OCI-LY3 (cell line): ENCODE data around the gene IGFALS.

ENCODE experiments used
- EZH2phosphoT487 ChIP-seq: fragments of 200-600 bp; shearing (Covaris generic); IDR thresholded peaks from 2 replicates; pipeline ENCODE4 v1.6.1; 2018; ENCODE audit warnings: antibody characterized with exemption, mixed run types, low read depth
- TF ChIP-seq, protein P1 (sequence below): fragments of 200-600, 300-600 bp; sonication (generic); IDR thresholded peaks from 2 replicates; pipeline ENCODE4 v1.5.1; 2014; ENCODE audit warnings: antibody characterized with exemption, low read length, low read depth

DNA sequence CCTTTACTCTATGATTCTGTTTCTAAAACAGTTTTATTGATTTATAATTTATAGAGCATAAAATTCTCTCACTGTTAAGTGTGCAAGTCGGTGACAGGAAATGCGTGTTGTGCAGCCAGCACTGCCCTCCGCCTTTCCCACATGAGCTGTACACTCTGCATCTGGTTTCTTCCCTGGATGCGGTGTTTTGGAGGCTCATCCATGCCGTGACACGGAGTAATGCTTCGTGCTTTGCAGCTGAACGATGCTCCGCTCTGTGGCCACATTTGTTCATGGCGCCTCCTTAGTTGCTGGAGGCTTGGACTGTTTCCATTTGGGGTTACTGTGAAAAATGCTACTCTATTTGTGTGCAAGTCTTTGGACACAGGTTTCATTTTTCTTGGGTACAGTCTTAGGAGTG is 7.2 kb upstream of the IGFALS start:
- TF ChIP-seq, protein P1, sequence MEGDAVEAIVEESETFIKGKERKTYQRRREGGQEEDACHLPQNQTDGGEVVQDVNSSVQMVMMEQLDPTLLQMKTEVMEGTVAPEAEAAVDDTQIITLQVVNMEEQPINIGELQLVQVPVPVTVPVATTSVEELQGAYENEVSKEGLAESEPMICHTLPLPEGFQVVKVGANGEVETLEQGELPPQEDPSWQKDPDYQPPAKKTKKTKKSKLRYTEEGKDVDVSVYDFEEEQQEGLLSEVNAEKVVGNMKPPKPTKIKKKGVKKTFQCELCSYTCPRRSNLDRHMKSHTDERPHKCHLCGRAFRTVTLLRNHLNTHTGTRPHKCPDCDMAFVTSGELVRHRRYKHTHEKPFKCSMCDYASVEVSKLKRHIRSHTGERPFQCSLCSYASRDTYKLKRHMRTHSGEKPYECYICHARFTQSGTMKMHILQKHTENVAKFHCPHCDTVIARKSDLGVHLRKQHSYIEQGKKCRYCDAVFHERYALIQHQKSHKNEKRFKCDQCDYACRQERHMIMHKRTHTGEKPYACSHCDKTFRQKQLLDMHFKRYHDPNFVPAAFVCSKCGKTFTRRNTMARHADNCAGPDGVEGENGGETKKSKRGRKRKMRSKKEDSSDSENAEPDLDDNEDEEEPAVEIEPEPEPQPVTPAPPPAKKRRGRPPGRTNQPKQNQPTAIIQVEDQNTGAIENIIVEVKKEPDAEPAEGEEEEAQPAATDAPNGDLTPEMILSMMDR = no peak
- TF ChIP-seq EZH2phosphoT487 = no peak
